PC-9 (cell line): ENCODE results near the gene BEND6. TPM values are rescaled to one million over a fixed set of nuclear protein-coding genes. Genes with fewer than 3 reads are reported as not detected.

Experiments used
- BruUV-seq: library from RNA; stranded (reverse); fragments of 400-500 nt; replicated peaks from 2 replicates; lab custom pipeline; 2021; lab: Mats Ljungman, UMichigan
- CTCF ChIA-PET: fragments of 300-600 bp; sonication (Branson Sonifier 250); formaldehyde crosslinking; loops from one replicate; lab custom pipeline; 2022; ENCODE audit warnings: antibody characterized with exemption; lab: Charles Lee
- POLR2A ChIA-PET: fragments of 300-600 bp; sonication (Branson Sonifier 250); formaldehyde crosslinking; loops from one replicate; lab custom pipeline; 2022; ENCODE audit warnings: antibody characterized with exemption; ENCODE audit not compliant: unreplicated experiment; lab: Charles Lee
- DNase-seq, 2 experiments: peaks; one replicate each; pipeline versions ENCODE4 v3.0.0 to v3.0.0-alpha.2; 2015 to 2022; ENCODE audit warnings: mixed read lengths in 1 of 2
- H2AFZ ChIP-seq: fragments of 200-600 bp; sonication (generic); 2 replicates; pipeline ENCODE4 v1.8.1; 2017; ENCODE audit warnings: antibody characterized with exemption
- H3F3A ChIP-seq: fragments of 200-600 bp; sonication (generic); 2 replicates; pipeline ENCODE4 v1.8.1; 2017; ENCODE audit warnings: antibody characterized with exemption, mild to moderate bottlenecking, low read depth; ENCODE audit not compliant: insufficient read depth
- H3K27ac ChIP-seq: fragments of 200-600 bp; sonication (generic); 2 replicates; pipeline ENCODE4 v1.6.1; 2016; ENCODE audit warnings: mixed run types
- H3K27me3 ChIP-seq: fragments of 200-600 bp; sonication (generic); 2 replicates; pipeline ENCODE4 v1.6.1; 2016; ENCODE audit warnings: low read depth, mixed run types; ENCODE audit not compliant: insufficient read depth
- H3K36me3 ChIP-seq: fragments of 200-600 bp; sonication (generic); 2 replicates; pipeline ENCODE4 v1.6.1; 2016; ENCODE audit warnings: low read depth, mixed run types
- H3K4me1 ChIP-seq: fragments of 200-600 bp; sonication (generic); replicated peaks from 2 replicates; pipeline ENCODE4 v1.6.1; 2016; ENCODE audit warnings: mixed run types; ENCODE audit not compliant: insufficient read depth
- H3K4me2 ChIP-seq: fragments of 200-600 bp; sonication (generic); 2 replicates; pipeline ENCODE4 v1.6.1; 2017; ENCODE audit warnings: mixed run types
- H3K4me3 ChIP-seq: fragments of 200-600 bp; sonication (generic); 2 replicates; pipeline ENCODE4 v1.6.1; 2016; ENCODE audit warnings: mixed run types
- H3K79me2 ChIP-seq: fragments of 200-600 bp; sonication (generic); 2 replicates; pipeline ENCODE4 v1.6.1; 2017; ENCODE audit warnings: low read depth, mixed run types
- H3K9me2 ChIP-seq: fragments of 200-600 bp; sonication (generic); 2 replicates; pipeline ENCODE4 v1.8.1; 2017; ENCODE audit warnings: mild to moderate bottlenecking; ENCODE audit not compliant: insufficient read depth
- H3K9me3 ChIP-seq: fragments of 200-600 bp; sonication (generic); 2 replicates; pipeline ENCODE4 v1.8.1; 2016; ENCODE audit warnings: low read depth; ENCODE audit not compliant: insufficient read depth
- H4K20me1 ChIP-seq: fragments of 200-600 bp; sonication (generic); 2 replicates; pipeline ENCODE4 v1.8.1; 2017; ENCODE audit not compliant: insufficient read depth
- EZH2 ChIP-seq: fragments of 200-600 bp; sonication (generic); IDR thresholded peaks from 2 replicates; pipeline ENCODE4 v1.8.0; 2017; ENCODE audit warnings: antibody characterized with exemption, low read depth
- intact Hi-C: fragments of 100-400 bp; cut with micrococcal nuclease; formaldehyde crosslinking; loops from one replicate; pipeline ENCODE4 v1.10.0; 2022; ENCODE audit not compliant: unreplicated experiment
- total RNA-seq: library from RNA; stranded (reverse); gene quantifications from 2 replicates; pipeline ENCODE4 v1.2.3, GENCODE V29; 2021
- TF ChIP-seq, protein P1 (sequence below): fragments of 200-600 bp; sonication (generic); conservative IDR thresholded peaks from 2 replicates; pipeline ENCODE4 v1.6.1; 2017; ENCODE audit warnings: mixed run types, antibody characterized with exemption, mild to moderate bottlenecking, moderate library complexity

The BEND6 gene
- total RNA-seq, 1 experiment from 2014 or later, result 5.7 TPM

DNA sequence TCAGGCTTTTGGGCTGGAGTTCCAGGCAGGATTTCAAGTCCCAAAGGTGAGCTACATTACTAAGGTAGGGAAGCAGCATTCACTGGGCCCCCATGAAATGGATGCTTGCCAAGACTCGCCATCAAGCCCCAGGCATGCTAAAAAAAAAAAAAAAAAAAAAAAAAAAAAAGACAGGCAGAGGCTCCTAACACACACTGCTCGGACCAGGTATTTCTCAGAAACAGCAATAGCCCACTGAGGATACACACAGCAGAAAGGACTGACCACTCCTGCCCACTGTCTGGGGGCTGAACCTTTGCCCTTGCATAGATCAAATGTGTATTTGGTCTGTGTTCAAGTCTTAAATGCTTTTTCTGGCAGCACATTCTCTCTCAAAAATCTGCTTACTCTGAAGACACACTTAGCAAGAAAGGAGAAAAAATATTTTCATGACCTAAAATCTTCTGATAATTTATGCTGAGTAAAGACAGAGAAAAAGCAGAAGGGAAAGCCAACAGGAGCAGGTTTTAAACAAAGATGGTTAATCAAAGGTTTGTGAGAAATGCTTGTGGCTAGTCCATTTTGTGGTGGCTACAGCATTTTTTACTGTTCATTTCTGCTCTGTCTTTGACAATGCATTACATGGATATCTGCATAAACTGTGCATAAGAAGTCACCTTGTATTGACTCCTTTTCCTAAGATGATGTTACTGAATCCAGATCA is 37.9 kb upstream of the BEND6 start:
- Histone ChIP-seq H3K4me3 (no peak overlapping the region), H3K9me2 (no peaks in the 10 kb centered on the region), H3K4me2 (no peak overlapping the region), H3K79me2 (no peaks in the 10 kb centered on the region), H3K9me3 (no peaks in the 10 kb centered on the region), H2AFZ (no peak overlapping the region), H3F3A (no peaks in the 10 kb centered on the region), H3K4me1 (peaks cover 6% of the 10 kb centered on the region), H3K27ac (no peak overlapping the region), H3K27me3 (no peaks in the 10 kb centered on the region), H4K20me1 (no peaks in the 10 kb centered on the region), H3K36me3 (no peaks in the 10 kb centered on the region)
- no peak for DNase-seq
- POLR2A ChIA-PET, result no interaction called here
- CTCF ChIA-PET, result interaction anchor here (0.6 to 0.7 kb wide), 2 partner anchors 12 to 70 kb away, joined by 3 to 8 read pairs; no protein-coding TSS in a partner anchor
- no TSS peak for BruUV-seq
- TF ChIP-seq EZH2, result no peak
- TF ChIP-seq, protein P1, sequence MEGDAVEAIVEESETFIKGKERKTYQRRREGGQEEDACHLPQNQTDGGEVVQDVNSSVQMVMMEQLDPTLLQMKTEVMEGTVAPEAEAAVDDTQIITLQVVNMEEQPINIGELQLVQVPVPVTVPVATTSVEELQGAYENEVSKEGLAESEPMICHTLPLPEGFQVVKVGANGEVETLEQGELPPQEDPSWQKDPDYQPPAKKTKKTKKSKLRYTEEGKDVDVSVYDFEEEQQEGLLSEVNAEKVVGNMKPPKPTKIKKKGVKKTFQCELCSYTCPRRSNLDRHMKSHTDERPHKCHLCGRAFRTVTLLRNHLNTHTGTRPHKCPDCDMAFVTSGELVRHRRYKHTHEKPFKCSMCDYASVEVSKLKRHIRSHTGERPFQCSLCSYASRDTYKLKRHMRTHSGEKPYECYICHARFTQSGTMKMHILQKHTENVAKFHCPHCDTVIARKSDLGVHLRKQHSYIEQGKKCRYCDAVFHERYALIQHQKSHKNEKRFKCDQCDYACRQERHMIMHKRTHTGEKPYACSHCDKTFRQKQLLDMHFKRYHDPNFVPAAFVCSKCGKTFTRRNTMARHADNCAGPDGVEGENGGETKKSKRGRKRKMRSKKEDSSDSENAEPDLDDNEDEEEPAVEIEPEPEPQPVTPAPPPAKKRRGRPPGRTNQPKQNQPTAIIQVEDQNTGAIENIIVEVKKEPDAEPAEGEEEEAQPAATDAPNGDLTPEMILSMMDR, result no peak
- intact Hi-C loops, result no loop called here

DNA sequence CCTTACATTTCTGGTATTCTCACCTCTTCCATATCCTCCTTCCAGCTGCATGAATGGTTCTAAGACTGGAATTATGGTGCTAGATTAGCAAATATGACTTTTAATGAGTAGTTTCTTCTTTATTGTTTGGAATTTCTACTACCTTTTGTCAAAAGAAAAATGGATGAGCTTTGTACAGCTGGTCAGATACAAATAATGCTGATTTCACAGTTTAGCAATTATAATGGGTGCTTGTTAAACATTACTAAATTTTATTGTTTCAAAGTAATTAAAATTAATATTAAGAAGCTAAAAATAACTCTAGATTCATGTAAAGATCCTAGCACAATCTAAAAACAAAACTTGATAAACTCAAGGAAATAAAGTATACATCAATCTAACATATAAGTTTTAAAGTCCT is 32.3 kb upstream of the BEND6 start:
- ChIA-PET POLR2A (no interaction called here), CTCF (no interaction called here)
- Histone ChIP-seq H3K79me2 (no peaks in the 10 kb centered on the region), H3F3A (no peaks in the 10 kb centered on the region), H3K4me2 (no peak overlapping the region), H3K4me1 (no peaks in the 10 kb centered on the region), H3K9me2 (no peaks in the 10 kb centered on the region), H4K20me1 (no peaks in the 10 kb centered on the region), H3K9me3 (no peaks in the 10 kb centered on the region), H2AFZ (no peak overlapping the region), H3K27me3 (no peaks in the 10 kb centered on the region), H3K4me3 (no peak overlapping the region), H3K36me3 (no peaks in the 10 kb centered on the region), H3K27ac (no peak overlapping the region)
- intact Hi-C loops, result no loop called here
- BruUV-seq, result no TSS peak
- DNase-seq, result no peak
- no peak for TF ChIP-seq EZH2
- TF ChIP-seq, protein P1, result no peak

- H3K9me3 ChIP-seq, result no peaks in the 10 kb centered on the region
- no peak overlapping the region for H3K4me2 ChIP-seq
- no peak overlapping the region for H3K27ac ChIP-seq
- H3K4me1 ChIP-seq, result no peaks in the 10 kb centered on the region
- no peak overlapping the region for H2AFZ ChIP-seq
- H3K27me3 ChIP-seq, result no peaks in the 10 kb centered on the region
- POLR2A ChIA-PET, result no interaction called here
- no peaks in the 10 kb centered on the region for H3K79me2 ChIP-seq
- CTCF ChIA-PET, result no interaction called here
- no TSS peak for BruUV-seq
- H4K20me1 ChIP-seq, result no peaks in the 10 kb centered on the region
- no peaks in the 10 kb centered on the region for H3K9me2 ChIP-seq
- DNase-seq, result no peak
- H3K4me3 ChIP-seq, result no peak overlapping the region
- intact Hi-C loops, result no loop called here
- TF ChIP-seq, protein P1, result no peak
- no peak for TF ChIP-seq EZH2
- H3K36me3 ChIP-seq, result no peaks in the 10 kb centered on the region
- no peaks in the 10 kb centered on the region for H3F3A ChIP-seq
These were observed 31.3 kb upstream of the BEND6 start for GRCh38 chr6:56923565-56923964.
